Naive B cell (primary cell): ENCODE measurements around the gene MYLK3. TPM values are rescaled to one million over a fixed set of nuclear protein-coding genes. Genes with fewer than 3 reads are reported as not detected.
"Not testable (repeated sequence)": the region's sequence is repeated elsewhere in the genome, so short reads cannot be mapped to it uniquely, and the experiment has no call there.

Source experiments
- ATAC-seq, 2 donors: fragments of 150-1000 bp; cut with Tn5 transposase; 2 replicates each; pipeline ENCODE4 v1.10.0; 2021; ENCODE audit warnings: low read depth in 2 of 2, mild to moderate bottlenecking in 2 of 2, moderate library complexity in 2 of 2
- DNase-seq: peaks from one replicate; pipeline ENCODE4 v3.0.0; 2022
- H3K27ac Mint-ChIP-seq, 6 donors: one replicate each; pipeline ENCODE4 v1.8.0; 2020 to 2022; ENCODE audit warnings: mild to moderate bottlenecking in 6 of 6, mixed read lengths in 6 of 6, moderate library complexity in 5 of 6, inconsistent platforms in 2 of 6
- H3K27me3 Mint-ChIP-seq, 3 donors: one replicate each; pipeline ENCODE4 v1.8.0; 2021 to 2022; ENCODE audit warnings: mixed read lengths in 3 of 3, mild to moderate bottlenecking in 1 of 3
- H3K36me3 Mint-ChIP-seq, 2 donors: one replicate each; pipeline ENCODE4 v1.8.0; 2020 to 2022; ENCODE audit warnings: mixed read lengths in 2 of 2, inconsistent platforms in 1 of 2, mild to moderate bottlenecking in 1 of 2
- H3K4me1 Mint-ChIP-seq, 3 donors: one replicate each; pipeline ENCODE4 v1.8.0; 2020 to 2022; ENCODE audit warnings: mixed read lengths in 3 of 3, inconsistent platforms in 1 of 3, mild to moderate bottlenecking in 1 of 3, moderate library complexity in 1 of 3
- H3K4me3 Mint-ChIP-seq, 8 donors: one replicate each; pipeline ENCODE4 v1.8.0; 2020 to 2022; ENCODE audit warnings: mild to moderate bottlenecking in 8 of 8, mixed read lengths in 8 of 8, moderate library complexity in 8 of 8, inconsistent platforms in 2 of 8
- H3K9me3 Mint-ChIP-seq, 7 donors: one replicate each; pipeline ENCODE4 v1.8.0; 2020 to 2022; ENCODE audit warnings: mixed read lengths in 7 of 7, mild to moderate bottlenecking in 5 of 7, inconsistent platforms in 2 of 7, moderate library complexity in 1 of 7
- polyA plus RNA-seq, 6 donors: library from polyadenylated mRNA; unstranded; fragments of 300-500 nt; fragmentation: Illumina TruSeq; gene quantifications; one replicate each; pipeline ENCODE4 v1.2.3, GENCODE V29; 2021; ENCODE audit warnings: low read depth in 6 of 6

The MYLK3 gene
- polyA plus RNA-seq, 6 donors from 2014 or later, result not detected

- Mint-ChIP-seq H3K4me1 (peaks cover 36 to 48% (median 44%) of the 10 kb centered on the region in 3 donors), H3K4me3 (no peak within 1 kb of the TSS), H3K9me3 (no peaks in the 10 kb centered on the region), H3K36me3 (no peaks in the 10 kb centered on the region), H3K27ac (peak within 1 kb of the TSS in 1 of 6 donors; percentile 98), H3K27me3 (no peaks in the 10 kb centered on the region)
- ATAC-seq (peak; percentile 71), DNase-seq (peak; percentile 98)
These were observed 58.5 kb downstream of the MYLK3 start, which contains the start of gene ORC6 for GRCh38 chr16:46689365-46690280. Gene ORC6 (plus strand): TSS chr16:46689659. CDS start chr16:46689706, 47 bp downstream.

GRCh38 chr16:46688654-46689364 is 59.3 kb downstream of the MYLK3 start, which contains the start of gene VPS35:
Gene VPS35 (minus strand): TSS chr16:46689178. CDS start chr16:46689133, 45 bp downstream.
- no peaks in the 10 kb centered on the region for H3K27me3 Mint-ChIP-seq
- H3K27ac Mint-ChIP-seq, result peak within 1 kb of the TSS in 1 of 6 donors; percentile 98
- no peaks in the 10 kb centered on the region for H3K9me3 Mint-ChIP-seq
- no peak within 1 kb of the TSS for H3K4me3 Mint-ChIP-seq
- DNase-seq (peak; percentile 100), ATAC-seq (peak; percentile 83)
- peaks cover 42 to 57% (median 48%) of the 10 kb centered on the region in 3 donors for H3K4me1 Mint-ChIP-seq
- H3K36me3 Mint-ChIP-seq, result no peaks in the 10 kb centered on the region

- Mint-ChIP-seq H3K36me3 (no peaks in the 10 kb centered on the region), H3K4me1 (peaks cover 43 to 63% (median 48%) of the 10 kb centered on the region in 3 donors), H3K9me3 (no peaks in the 10 kb centered on the region), H3K27me3 (no peaks in the 10 kb centered on the region), H3K27ac (peak overlapping the region in 1 of 6 donors; percentile 98), H3K4me3 (no peak overlapping the region)
- DNase-seq (peak; percentile 75), ATAC-seq (peak; percentile 22 to 26)
These were observed 60.0 kb downstream of the MYLK3 start for GRCh38 chr16:46688101-46688653.

- peaks cover 42 to 62% (median 48%) of the 10 kb centered on the region in 3 donors for H3K4me1 Mint-ChIP-seq
- peak overlapping the region in 1 of 6 donors; percentile 98 for H3K27ac Mint-ChIP-seq
- H3K36me3 Mint-ChIP-seq, result no peaks in the 10 kb centered on the region
These were observed 60.7 kb downstream of the MYLK3 start for GRCh38 chr16:46687486-46687885.

GRCh38 chr16:46686815-46687473 is 61.2 kb downstream of the MYLK3 start:
- Mint-ChIP-seq H3K36me3 (no peaks in the 10 kb centered on the region), H3K4me1 (peaks cover 42 to 57% (median 44%) of the 10 kb centered on the region in 3 donors), H3K4me3 (peak overlapping the region in 1 of 8 donors; percentile 17), H3K27me3 (no peaks in the 10 kb centered on the region), H3K27ac (peak overlapping the region in 2 of 6 donors; percentile 22 to 73), H3K9me3 (no peaks in the 10 kb centered on the region)
- no peak for ATAC-seq
- DNase-seq, result no peak

More at GRCh38 chr16:46687486-46687885, 60.7 kb downstream of the MYLK3 start:
- Mint-ChIP-seq H3K4me3 (no peak overlapping the region), H3K9me3 (no peaks in the 10 kb centered on the region), H3K27me3 (no peaks in the 10 kb centered on the region)
- DNase-seq (no peak), ATAC-seq (no peak)

- H3K4me3 Mint-ChIP-seq, ATAC-seq, H3K9me3 Mint-ChIP-seq, DNase-seq, H3K27me3 Mint-ChIP-seq: not testable (repeated sequence)
- H3K4me1 Mint-ChIP-seq, result peaks cover 15 to 34% (median 27%) of the 10 kb centered on the region in 3 donors
- peak overlapping the region in 1 of 6 donors; percentile 4 for H3K27ac Mint-ChIP-seq
- H3K36me3 Mint-ChIP-seq, result peaks cover 10 to 13% of the 10 kb centered on the region in 2 donors
These were observed 66.3 kb downstream of the MYLK3 start for GRCh38 chr16:46681867-46682266.

GRCh38 chr16:46677943-46678342 is 70.2 kb downstream of the MYLK3 start:
- H3K4me1 Mint-ChIP-seq, H3K27me3 Mint-ChIP-seq, H3K4me3 Mint-ChIP-seq, H3K9me3 Mint-ChIP-seq, DNase-seq, ATAC-seq: not testable (repeated sequence)
- Mint-ChIP-seq H3K36me3 (peaks cover 13 to 19% of the 10 kb centered on the region in 2 donors), H3K27ac (peak overlapping the region in 1 of 6 donors; percentile 12)

- Mint-ChIP-seq H3K4me1 (no peaks in the 10 kb centered on the region), H3K4me3 (no peak overlapping the region), H3K9me3 (no peaks in the 10 kb centered on the region), H3K36me3 (peaks cover 5 to 23% of the 10 kb centered on the region in 2 donors), H3K27me3 (no peaks in the 10 kb centered on the region), H3K27ac (peak overlapping the region in 1 of 6 donors; percentile 77)
- DNase-seq (peak; percentile 53), ATAC-seq (peak; percentile 87 to 95)
These were observed 74.7 kb downstream of the MYLK3 start for GRCh38 chr16:46673320-46674013.

GRCh38 chr16:46662123-46662522 is 86.0 kb downstream of the MYLK3 start:
- Mint-ChIP-seq H3K4me3 (peak overlapping the region in 1 of 8 donors; percentile 57), H3K36me3 (peaks cover 0 to 15% of the 10 kb centered on the region in 2 donors), H3K4me1 (peaks cover 12 to 21% (median 19%) of the 10 kb centered on the region in 3 donors), H3K9me3 (no peaks in the 10 kb centered on the region), H3K27ac (no peak overlapping the region), H3K27me3 (no peaks in the 10 kb centered on the region)
- ATAC-seq, result no peak
- DNase-seq, result no peak

- Mint-ChIP-seq H3K36me3 (peaks cover 0 to 17% of the 10 kb centered on the region in 2 donors), H3K9me3 (no peaks in the 10 kb centered on the region), H3K4me1 (peaks cover 16 to 27% (median 24%) of the 10 kb centered on the region in 3 donors), H3K27me3 (no peaks in the 10 kb centered on the region), H3K27ac (peak overlapping the region; percentile 1 to 93 (median 68)), H3K4me3 (peak overlapping the region in 1 of 8 donors; percentile 44)
- ATAC-seq (peak; percentile 97 to 98), DNase-seq (peak; percentile 43)
These were observed 89.2 kb downstream of the MYLK3 start for GRCh38 chr16:46658925-46659324.
